Caco-2 (cell line): ENCODE results near the gene GNB5. TPM values are rescaled to one million over a fixed set of nuclear protein-coding genes. Genes with fewer than 3 reads are reported as not detected.

Experiments
- BruUV-seq: library from RNA; stranded (reverse); fragments of 400-500 nt; replicated peaks from 2 replicates; lab custom pipeline; 2021; lab: Mats Ljungman, UMichigan
- CTCF ChIA-PET: fragments of 300-600 bp; sonication (Branson Sonifier 250); formaldehyde crosslinking; loops from one replicate; lab custom pipeline; 2022; ENCODE audit warnings: antibody characterized with exemption; lab: Charles Lee
- POLR2A ChIA-PET: fragments of 300-600 bp; sonication (Branson Sonifier 250); formaldehyde crosslinking; loops from one replicate; lab custom pipeline; 2022; ENCODE audit warnings: antibody characterized with exemption; lab: Charles Lee
- DNase-seq, 2 experiments: peaks; one replicate each; pipeline versions ENCODE4 v3.0.0 to v3.0.0-alpha.2; 2020 to 2022
- H3K27me3 ChIP-seq: replicated peaks from 2 replicates; pipeline ENCODE4 v1.6.0; 2011; ENCODE audit warnings: low read length; ENCODE audit not compliant: control insufficient read depth, insufficient read depth
- H3K36me3 ChIP-seq: 2 replicates; pipeline ENCODE4 v1.5.1; 2011; ENCODE audit warnings: low read length; ENCODE audit not compliant: control insufficient read depth, insufficient read depth
- H3K4me1 ChIP-seq: fragments of 250-450 bp; sonication (Bioruptor Pico); 2 replicates; pipeline ENCODE4 v1.5.1; 2020; ENCODE audit warnings: mild to moderate bottlenecking
- H3K4me3 ChIP-seq: 2 replicates; pipeline ENCODE4 v1.5.1; 2011; ENCODE audit warnings: low read depth, mild to moderate bottlenecking, control low read depth, low read length
- H3K9me3 ChIP-seq: fragments of 250-450 bp; sonication (Bioruptor Pico); 2 replicates; pipeline ENCODE4 v1.5.1; 2020; ENCODE audit warnings: mild to moderate bottlenecking, moderate library complexity
- H3K27ac Mint-ChIP-seq: one replicate; pipeline ENCODE4 v1.8.0; 2022; ENCODE audit warnings: mixed read lengths; ENCODE audit not compliant: unreplicated experiment
- H3K27me3 Mint-ChIP-seq: one replicate; pipeline ENCODE4 v1.8.0; 2022; ENCODE audit warnings: mixed read lengths; ENCODE audit not compliant: insufficient read depth, unreplicated experiment
- H3K36me3 Mint-ChIP-seq: one replicate; pipeline ENCODE4 v1.8.0; 2022; ENCODE audit warnings: mild to moderate bottlenecking, mixed read lengths; ENCODE audit not compliant: insufficient read depth, unreplicated experiment
- H3K4me1 Mint-ChIP-seq: one replicate; pipeline ENCODE4 v1.8.0; 2022; ENCODE audit warnings: low read depth, mixed read lengths; ENCODE audit not compliant: unreplicated experiment
- H3K4me3 Mint-ChIP-seq: one replicate; pipeline ENCODE4 v1.8.0; 2022; ENCODE audit warnings: mild to moderate bottlenecking, moderate library complexity, mixed read lengths; ENCODE audit not compliant: unreplicated experiment
- H3K9me3 Mint-ChIP-seq: one replicate; pipeline ENCODE4 v1.8.0; 2022; ENCODE audit warnings: mixed read lengths; ENCODE audit not compliant: unreplicated experiment
- CTCF ChIP-seq, 2 experiments: fragments of 200-600 bp in 1 of 2; IDR thresholded peaks; 1 replicate in 1 of 2; 2 replicates in 1 of 2; pipeline versions ENCODE4 v1.5.1 to v1.8.0; 2011 to 2022; ENCODE audit warnings: antibody characterized with exemption in 1 of 2, control low read depth in 1 of 2, inconsistent platforms in 1 of 2, low read depth in 1 of 2, low read length in 1 of 2, mild to moderate bottlenecking in 1 of 2, moderate library complexity in 1 of 2; ENCODE audit not compliant: insufficient read depth in 1 of 2, severe bottlenecking in 1 of 2, unreplicated experiment in 1 of 2
- intact Hi-C: fragments of 100-400 bp; cut with micrococcal nuclease; formaldehyde crosslinking; loops from one replicate; pipeline ENCODE4 v1.10.0; 2022; ENCODE audit not compliant: unreplicated experiment
- total RNA-seq: library from RNA; stranded (reverse); gene quantifications from 2 replicates; pipeline ENCODE4 v1.2.3, GENCODE V29; 2022

GNB5 gene
- total RNA-seq, 1 experiment from 2014 or later, result 23.2 TPM

GRCh38 chr15:52132066-52132465 is 59.1 kb downstream of the GNB5 start:
- ChIA-PET POLR2A (no interaction called here), CTCF (no interaction called here)
- no peak overlapping the region for H3K27ac Mint-ChIP-seq
- Histone ChIP-seq H3K36me3 (no peaks in the 10 kb centered on the region), H3K27me3 (no peaks in the 10 kb centered on the region), H3K9me3 (no peaks in the 10 kb centered on the region), H3K4me1 (peaks cover 1% of the 10 kb centered on the region), H3K4me3 (no peak overlapping the region)
- no peaks in the 10 kb centered on the region for H3K27me3 Mint-ChIP-seq
- no TSS peak for BruUV-seq
- peaks cover 3% of the 10 kb centered on the region for H3K4me1 Mint-ChIP-seq
- H3K36me3 Mint-ChIP-seq, result no peaks in the 10 kb centered on the region
- no peak for TF ChIP-seq CTCF (IDR thresholded peaks at IDR 0.05; ENCODE audit: insufficient read depth in 1 of 2, low read depth in 1 of 2, low read length in 1 of 2, severe bottlenecking in 1 of 2, unreplicated experiment in 1 of 2)
- no peaks in the 10 kb centered on the region for H3K9me3 Mint-ChIP-seq
- no peak overlapping the region for H3K4me3 Mint-ChIP-seq
- intact Hi-C loops, result no loop called here
- DNase-seq, result no peak

- intact Hi-C loops, result no loop called here
- no peak overlapping the region for H3K27ac Mint-ChIP-seq
- ChIA-PET POLR2A (no interaction called here), CTCF (no interaction called here)
- BruUV-seq, result no TSS peak
- no peak for TF ChIP-seq CTCF (IDR thresholded peaks at IDR 0.05; ENCODE audit: insufficient read depth in 1 of 2, low read depth in 1 of 2, low read length in 1 of 2, severe bottlenecking in 1 of 2, unreplicated experiment in 1 of 2)
- H3K27me3 Mint-ChIP-seq, result no peaks in the 10 kb centered on the region
- Histone ChIP-seq H3K4me1 (no peaks in the 10 kb centered on the region), H3K36me3 (no peaks in the 10 kb centered on the region), H3K9me3 (no peaks in the 10 kb centered on the region), H3K4me3 (no peak overlapping the region), H3K27me3 (no peaks in the 10 kb centered on the region)
- DNase-seq, result no peak
- H3K4me1 Mint-ChIP-seq, result no peaks in the 10 kb centered on the region
- no peak overlapping the region for H3K4me3 Mint-ChIP-seq
- no peaks in the 10 kb centered on the region for H3K36me3 Mint-ChIP-seq
- H3K9me3 Mint-ChIP-seq, result no peaks in the 10 kb centered on the region
These were observed 62.6 kb downstream of the GNB5 start for GRCh38 chr15:52128568-52128967.

GRCh38 chr15:52124270-52124880 is 66.8 kb downstream of the GNB5 start:
- ChIA-PET CTCF (no interaction called here), POLR2A (interaction anchor here (0.6 kb wide), 1 partner anchor 77 kb away, joined by 3 read pairs; no protein-coding TSS in a partner anchor)
- no peaks in the 10 kb centered on the region for H3K9me3 Mint-ChIP-seq
- H3K36me3 Mint-ChIP-seq, result no peaks in the 10 kb centered on the region
- no peaks in the 10 kb centered on the region for H3K27me3 ChIP-seq
- no peaks in the 10 kb centered on the region for H3K27me3 Mint-ChIP-seq
- H3K4me1 Mint-ChIP-seq, result no peaks in the 10 kb centered on the region
- no peaks in the 10 kb centered on the region for H3K36me3 ChIP-seq
- no peak for DNase-seq
- no peaks in the 10 kb centered on the region for H3K4me1 ChIP-seq
- no TSS peak for BruUV-seq
- intact Hi-C loops, result no loop called here
- no peak for TF ChIP-seq CTCF (IDR thresholded peaks at IDR 0.05; ENCODE audit: insufficient read depth in 1 of 2, low read depth in 1 of 2, low read length in 1 of 2, severe bottlenecking in 1 of 2, unreplicated experiment in 1 of 2)
- no peaks in the 10 kb centered on the region for H3K9me3 ChIP-seq
- no peak overlapping the region for H3K4me3 ChIP-seq
- no peak overlapping the region for H3K27ac Mint-ChIP-seq
- no peak overlapping the region for H3K4me3 Mint-ChIP-seq
